ENCODE results near the gene SWAP70.

SWAP70 gene

GRCh38 chr11:9716275-9717039 is 52.6 kb downstream of the SWAP70 start:
- no peaks in the 10 kb centered on the region for H3K36me3 ChIP-seq (ENCODE audit: control insufficient read depth, insufficient read depth, low read length)
- no peak overlapping the region for H3K4me3 ChIP-seq (ENCODE audit: low read depth, low read length)
- no peaks in the 10 kb centered on the region for H3K27me3 ChIP-seq (ENCODE audit: control insufficient read depth, insufficient read depth, low read length)
- no peaks in the 10 kb centered on the region for H3K4me1 ChIP-seq (ENCODE audit: control insufficient read depth, insufficient read depth, low read length)
- no peak overlapping the region for H3K9ac ChIP-seq (ENCODE audit: low read depth, low read length)
- no peaks in the 10 kb centered on the region for H3K9me3 ChIP-seq (ENCODE audit: control insufficient read depth, insufficient read depth, low read length)

DNA sequence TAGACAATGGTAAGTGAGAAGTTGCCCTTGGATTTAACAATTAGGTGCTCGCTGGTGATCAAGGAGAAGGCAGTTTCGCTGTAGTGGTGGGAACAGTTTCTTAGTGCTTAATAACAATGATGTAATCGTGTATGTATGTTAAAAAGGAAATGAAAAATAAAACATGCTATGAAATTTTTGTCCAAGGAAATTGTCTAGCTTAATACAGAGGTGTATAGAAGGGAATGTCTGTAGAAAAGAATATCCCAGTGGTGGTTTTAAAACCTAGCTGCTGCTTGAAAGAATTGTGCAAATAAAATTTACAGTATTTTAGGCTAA is 53.1 kb downstream of the SWAP70 start:
- H3K27me3 ChIP-seq (ENCODE audit: control insufficient read depth, insufficient read depth, low read length) = no peaks in the 10 kb centered on the region
- H3K9ac ChIP-seq (ENCODE audit: low read depth, low read length) = no peak overlapping the region
- H3K4me3 ChIP-seq (ENCODE audit: low read depth, low read length) = no peak overlapping the region
- H3K4me1 ChIP-seq (ENCODE audit: control insufficient read depth, insufficient read depth, low read length) = no peaks in the 10 kb centered on the region
- H3K36me3 ChIP-seq (ENCODE audit: control insufficient read depth, insufficient read depth, low read length) = no peaks in the 10 kb centered on the region
- no peaks in the 10 kb centered on the region for H3K9me3 ChIP-seq (ENCODE audit: control insufficient read depth, insufficient read depth, low read length)

DNA sequence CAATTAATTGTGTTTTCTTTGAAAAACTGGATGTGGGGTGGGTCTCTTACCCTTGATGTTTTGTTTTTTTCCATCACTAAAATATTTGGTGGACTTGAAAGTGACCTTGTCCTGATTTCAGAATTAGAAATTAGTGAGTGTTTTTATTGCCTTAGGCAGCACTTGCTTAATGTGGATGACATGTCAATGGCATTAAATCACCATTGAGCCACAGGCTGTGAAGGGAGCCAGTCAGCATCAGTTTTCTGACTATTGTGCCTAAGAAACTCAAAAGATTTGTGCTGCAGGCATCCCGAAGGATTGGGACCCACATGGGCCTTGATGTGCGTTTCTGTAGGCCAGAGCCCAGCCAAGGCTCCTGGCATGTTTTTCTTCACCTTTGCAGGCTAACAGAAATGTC is 53.8 kb downstream of the SWAP70 start:
- Histone ChIP-seq H3K9ac (ENCODE audit: low read depth, low read length) (no peak overlapping the region), H3K36me3 (ENCODE audit: control insufficient read depth, insufficient read depth, low read length) (no peaks in the 10 kb centered on the region), H3K4me1 (ENCODE audit: control insufficient read depth, insufficient read depth, low read length) (no peaks in the 10 kb centered on the region), H3K4me3 (ENCODE audit: low read depth, low read length) (no peak overlapping the region), H3K9me3 (ENCODE audit: control insufficient read depth, insufficient read depth, low read length) (no peaks in the 10 kb centered on the region), H3K27me3 (ENCODE audit: control insufficient read depth, insufficient read depth, low read length) (no peaks in the 10 kb centered on the region)

DNA sequence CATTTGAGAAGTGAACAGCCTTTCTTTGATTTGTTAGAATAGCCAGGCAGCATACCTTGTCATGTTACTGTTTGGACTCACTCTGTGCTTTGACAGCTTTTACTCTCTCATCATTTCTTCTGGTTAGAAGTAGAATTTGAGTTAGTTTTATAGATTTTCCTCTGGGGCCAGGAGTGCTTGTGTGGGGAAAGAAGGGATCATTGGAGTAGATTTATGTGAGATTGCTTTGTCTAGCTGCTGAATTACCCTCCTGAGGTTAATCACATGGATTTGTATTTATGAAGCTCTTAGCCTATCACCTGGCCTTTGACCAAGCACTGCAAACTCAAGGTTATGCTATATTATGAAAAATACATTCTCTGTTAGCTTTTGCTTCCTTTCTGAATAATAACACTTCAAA is 54.3 kb downstream of the SWAP70 start:
- no peak overlapping the region for H3K4me3 ChIP-seq (ENCODE audit: low read depth, low read length)
- H3K9ac ChIP-seq (ENCODE audit: low read depth, low read length) = no peak overlapping the region
- H3K9me3 ChIP-seq (ENCODE audit: control insufficient read depth, insufficient read depth, low read length) = no peaks in the 10 kb centered on the region
- H3K36me3 ChIP-seq (ENCODE audit: control insufficient read depth, insufficient read depth, low read length) = no peaks in the 10 kb centered on the region
- no peaks in the 10 kb centered on the region for H3K4me1 ChIP-seq (ENCODE audit: control insufficient read depth, insufficient read depth, low read length)
- H3K27me3 ChIP-seq (ENCODE audit: control insufficient read depth, insufficient read depth, low read length) = no peaks in the 10 kb centered on the region

DNA sequence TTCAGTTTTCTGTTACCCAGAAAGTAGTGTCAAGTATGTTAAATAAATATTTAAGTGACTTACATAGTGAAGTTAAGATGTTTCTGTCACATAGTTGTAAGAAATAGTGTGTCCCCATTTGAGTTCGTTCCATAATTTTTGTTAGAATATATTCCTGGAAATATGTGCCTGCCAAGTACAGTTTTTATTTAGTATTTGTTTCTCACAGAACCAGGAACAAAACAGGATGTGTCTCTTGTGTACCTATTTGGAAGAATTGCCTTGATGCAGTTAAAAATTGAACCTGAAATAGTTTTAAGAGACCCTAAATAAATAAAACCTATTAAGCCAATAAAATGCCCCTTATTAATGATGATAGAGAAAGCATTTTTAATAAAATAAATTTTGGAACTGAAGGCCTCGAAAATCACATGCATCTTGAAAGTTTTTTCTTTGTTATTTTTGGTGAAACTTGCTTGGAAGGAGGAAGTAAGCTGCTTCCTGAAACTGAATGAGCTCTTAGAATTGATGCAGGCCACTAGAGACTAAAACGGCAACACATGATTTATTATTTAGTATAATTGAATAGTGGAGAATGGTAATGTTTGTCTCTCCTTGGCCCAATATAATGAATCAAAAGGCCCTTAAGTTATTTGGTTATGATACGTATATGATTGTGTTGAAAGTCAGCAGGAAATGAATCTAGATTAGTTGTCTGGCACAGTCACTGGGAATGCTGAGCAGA is 55.9 kb downstream of the SWAP70 start:
- Histone ChIP-seq H3K27me3 (ENCODE audit: control insufficient read depth, insufficient read depth, low read length) (no peaks in the 10 kb centered on the region), H3K4me1 (ENCODE audit: control insufficient read depth, insufficient read depth, low read length) (no peaks in the 10 kb centered on the region), H3K9me3 (ENCODE audit: control insufficient read depth, insufficient read depth, low read length) (no peaks in the 10 kb centered on the region), H3K36me3 (ENCODE audit: control insufficient read depth, insufficient read depth, low read length) (no peaks in the 10 kb centered on the region), H3K9ac (ENCODE audit: low read depth, low read length) (no peak overlapping the region), H3K4me3 (ENCODE audit: low read depth, low read length) (no peak overlapping the region)

GRCh38 chr11:9720290-9720630 is 56.4 kb downstream of the SWAP70 start:
- Histone ChIP-seq H3K4me3 (ENCODE audit: low read depth, low read length) (no peak overlapping the region), H3K9me3 (ENCODE audit: control insufficient read depth, insufficient read depth, low read length) (no peaks in the 10 kb centered on the region), H3K27me3 (ENCODE audit: control insufficient read depth, insufficient read depth, low read length) (no peaks in the 10 kb centered on the region), H3K9ac (ENCODE audit: low read depth, low read length) (no peak overlapping the region), H3K36me3 (ENCODE audit: control insufficient read depth, insufficient read depth, low read length) (no peaks in the 10 kb centered on the region), H3K4me1 (ENCODE audit: control insufficient read depth, insufficient read depth, low read length) (no peaks in the 10 kb centered on the region)

- no peaks in the 10 kb centered on the region for H3K4me1 ChIP-seq (ENCODE audit: control insufficient read depth, insufficient read depth, low read length)
- H3K27me3 ChIP-seq (ENCODE audit: control insufficient read depth, insufficient read depth, low read length) = no peaks in the 10 kb centered on the region
Observed at GRCh38 chr11:9722023-9722422, 58.1 kb downstream of the SWAP70 start.

DNA sequence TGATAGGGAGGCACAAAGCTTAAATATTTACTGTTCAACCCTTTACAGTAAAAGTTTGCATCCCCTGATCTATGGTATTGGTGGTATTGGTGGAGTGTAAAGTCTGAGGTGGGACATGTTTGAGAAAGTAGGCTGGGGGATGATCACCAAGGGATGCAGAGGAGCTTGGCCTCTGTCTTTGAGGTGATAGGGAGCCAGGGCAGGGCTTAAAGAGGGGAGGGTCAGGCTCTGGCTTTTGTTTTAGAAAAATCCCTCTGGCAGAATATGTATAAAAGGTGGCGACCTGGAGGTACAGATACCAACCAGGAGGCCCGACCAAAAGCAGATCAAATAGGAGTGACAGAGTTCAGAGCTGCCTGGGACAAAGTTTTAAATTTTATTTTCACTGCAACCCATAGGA is 59.0 kb downstream of the SWAP70 start:
- Histone ChIP-seq H3K36me3 (ENCODE audit: control insufficient read depth, insufficient read depth, low read length) (peaks cover 3% of the 10 kb centered on the region), H3K27me3 (ENCODE audit: control insufficient read depth, insufficient read depth, low read length) (no peaks in the 10 kb centered on the region), H3K4me1 (ENCODE audit: control insufficient read depth, insufficient read depth, low read length) (no peaks in the 10 kb centered on the region), H3K9ac (ENCODE audit: low read depth, low read length) (no peak overlapping the region), H3K9me3 (ENCODE audit: control insufficient read depth, insufficient read depth, low read length) (no peaks in the 10 kb centered on the region), H3K4me3 (ENCODE audit: low read depth, low read length) (no peak overlapping the region)

More at GRCh38 chr11:9722023-9722422, 58.1 kb downstream of the SWAP70 start:
- no peaks in the 10 kb centered on the region for H3K9me3 ChIP-seq (ENCODE audit: control insufficient read depth, insufficient read depth, low read length)
- no peak overlapping the region for H3K4me3 ChIP-seq (ENCODE audit: low read depth, low read length)
- H3K9ac ChIP-seq (ENCODE audit: low read depth, low read length) = no peak overlapping the region
- H3K36me3 ChIP-seq (ENCODE audit: control insufficient read depth, insufficient read depth, low read length) = peaks cover 3% of the 10 kb centered on the region

- no peaks in the 10 kb centered on the region for H3K4me1 ChIP-seq (ENCODE audit: control insufficient read depth, insufficient read depth, low read length)
- H3K27me3 ChIP-seq (ENCODE audit: control insufficient read depth, insufficient read depth, low read length) = no peaks in the 10 kb centered on the region
- H3K9ac ChIP-seq (ENCODE audit: low read depth, low read length) = no peak overlapping the region
- no peaks in the 10 kb centered on the region for H3K9me3 ChIP-seq (ENCODE audit: control insufficient read depth, insufficient read depth, low read length)
- no peak overlapping the region for H3K4me3 ChIP-seq (ENCODE audit: low read depth, low read length)
- peaks cover 3% of the 10 kb centered on the region for H3K36me3 ChIP-seq (ENCODE audit: control insufficient read depth, insufficient read depth, low read length)
Observed at GRCh38 chr11:9726321-9727022, 62.6 kb downstream of the SWAP70 start.

DNA sequence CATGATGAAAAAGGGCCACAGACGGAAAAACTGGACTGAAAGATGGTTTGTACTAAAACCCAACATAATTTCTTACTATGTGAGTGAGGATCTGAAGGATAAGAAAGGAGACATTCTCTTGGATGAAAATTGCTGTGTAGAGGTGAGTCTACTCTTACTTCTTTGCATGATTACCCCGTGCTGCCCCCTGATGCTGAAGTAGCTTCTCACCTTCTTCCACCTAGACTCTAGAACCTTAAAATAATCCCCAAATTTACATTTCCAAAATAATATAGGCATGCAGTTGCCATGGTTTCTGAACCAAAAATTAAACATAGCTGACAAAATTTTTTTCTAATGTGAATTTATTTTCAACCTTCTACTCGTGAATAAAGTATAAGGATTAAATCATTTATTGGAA is 64.2 kb downstream of the SWAP70 start:
- Histone ChIP-seq H3K4me3 (ENCODE audit: low read depth, low read length) (no peak overlapping the region), H3K9ac (ENCODE audit: low read depth, low read length) (no peak overlapping the region), H3K27me3 (ENCODE audit: control insufficient read depth, insufficient read depth, low read length) (no peaks in the 10 kb centered on the region), H3K36me3 (ENCODE audit: control insufficient read depth, insufficient read depth, low read length) (peaks cover 3% of the 10 kb centered on the region), H3K4me1 (ENCODE audit: control insufficient read depth, insufficient read depth, low read length) (no peaks in the 10 kb centered on the region), H3K9me3 (ENCODE audit: control insufficient read depth, insufficient read depth, low read length) (no peaks in the 10 kb centered on the region)

- Histone ChIP-seq H3K4me3 (ENCODE audit: low read depth, low read length) (no peak overlapping the region), H3K36me3 (ENCODE audit: control insufficient read depth, insufficient read depth, low read length) (peaks cover 3% of the 10 kb centered on the region), H3K27me3 (ENCODE audit: control insufficient read depth, insufficient read depth, low read length) (no peaks in the 10 kb centered on the region), H3K9me3 (ENCODE audit: control insufficient read depth, insufficient read depth, low read length) (no peaks in the 10 kb centered on the region), H3K9ac (ENCODE audit: low read depth, low read length) (no peak overlapping the region), H3K4me1 (ENCODE audit: control insufficient read depth, insufficient read depth, low read length) (no peaks in the 10 kb centered on the region)
Observed at GRCh38 chr11:9731256-9731655, 67.4 kb downstream of the SWAP70 start.

DNA sequence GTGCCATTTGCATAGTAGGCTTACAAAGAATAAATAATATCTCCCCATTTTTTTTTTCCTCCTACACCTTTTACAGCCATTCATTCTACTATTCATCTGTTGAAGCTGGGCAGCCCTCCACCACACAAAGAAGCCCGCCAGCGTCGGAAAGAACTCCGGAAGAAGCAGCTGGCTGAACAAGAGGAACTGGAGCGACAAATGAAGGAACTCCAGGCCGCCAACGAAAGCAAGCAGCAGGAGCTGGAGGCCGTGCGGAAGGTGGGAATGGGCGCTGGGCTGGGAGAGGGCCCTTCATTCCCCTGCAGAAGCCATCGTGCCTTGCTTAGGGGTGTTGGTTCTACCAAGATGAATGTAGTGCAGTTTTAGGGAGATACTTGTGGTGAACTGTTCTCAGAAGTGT is 68.6 kb downstream of the SWAP70 start:
- no peak overlapping the region for H3K4me3 ChIP-seq (ENCODE audit: low read depth, low read length)
- no peaks in the 10 kb centered on the region for H3K27me3 ChIP-seq (ENCODE audit: control insufficient read depth, insufficient read depth, low read length)
- H3K9me3 ChIP-seq (ENCODE audit: control insufficient read depth, insufficient read depth, low read length) = no peaks in the 10 kb centered on the region
- H3K9ac ChIP-seq (ENCODE audit: low read depth, low read length) = no peak overlapping the region
- H3K36me3 ChIP-seq (ENCODE audit: control insufficient read depth, insufficient read depth, low read length) = peaks cover 4% of the 10 kb centered on the region
- no peaks in the 10 kb centered on the region for H3K4me1 ChIP-seq (ENCODE audit: control insufficient read depth, insufficient read depth, low read length)
